PFSK-1 (cell line): ENCODE results near the gene DCUN1D2.

ENCODE experiments used
- FOXP2 ChIP-seq: optimal IDR thresholded peaks from 2 replicates; pipeline ENCODE3; 2011; ENCODE audit warnings: borderline replicate concordance, control low read depth, inconsistent platforms; ENCODE audit not compliant: insufficient read depth; ENCODE audit errors: extremely low read length, extremely low read depth
- POLR2AphosphoS5 ChIP-seq: IDR thresholded peaks from 2 replicates; pipeline ENCODE4 v1.6.1; 2012; ENCODE audit warnings: low read depth, mild to moderate bottlenecking, control low read depth, low read length, moderate library complexity
- REST ChIP-seq, 2 experiments: IDR thresholded peaks; 2 replicates each; pipeline versions ENCODE4 v1.6.1 to v1.8.0; 2011 to 2012; ENCODE audit warnings: low read depth in 2 of 2, low read length in 2 of 2, control low read depth in 1 of 2, inconsistent platforms in 1 of 2, mild to moderate bottlenecking in 1 of 2, moderate library complexity in 1 of 2; ENCODE audit not compliant: insufficient read depth in 1 of 2
- SIN3A ChIP-seq: IDR thresholded peaks from 2 replicates; pipeline ENCODE4 v1.6.1; 2012; ENCODE audit warnings: mild to moderate bottlenecking, low read length, moderate library complexity, borderline replicate concordance; ENCODE audit not compliant: insufficient read depth
- TAF1 ChIP-seq: IDR thresholded peaks from 2 replicates; pipeline ENCODE4 v1.6.1; 2012; ENCODE audit warnings: low read length, control low read depth, borderline replicate concordance; ENCODE audit not compliant: insufficient read depth

Gene DCUN1D2

GRCh38 chr13:113493315-113493951 lies 2.9 kb upstream of the DCUN1D2 start:
- no peak for TF ChIP-seq TAF1
- TF ChIP-seq REST (IDR thresholded peaks at IDR 0.05; ENCODE audit: insufficient read depth in 1 of 2, low read depth in 2 of 2, low read length in 2 of 2), result no peak
- TF ChIP-seq FOXP2, result no peak
- no peak for TF ChIP-seq POLR2AphosphoS5
- TF ChIP-seq SIN3A, result peak; percentile 89; the same call in 1 of the 2 replicates

GRCh38 chr13:113491982-113492381 lies 1.5 kb upstream of the DCUN1D2 start:
- TF ChIP-seq TAF1 (no peak), SIN3A (no peak), REST (IDR thresholded peaks at IDR 0.05; ENCODE audit: insufficient read depth in 1 of 2, low read depth in 2 of 2, low read length in 2 of 2) (no peak), POLR2AphosphoS5 (no peak), FOXP2 (no peak)

GRCh38 chr13:113491418-113491883 lies 940 bp upstream of the DCUN1D2 start:
- TF ChIP-seq FOXP2, result no peak
- TF ChIP-seq POLR2AphosphoS5, result no peak
- no peak for TF ChIP-seq TAF1
- TF ChIP-seq SIN3A, result no peak
- TF ChIP-seq REST (IDR thresholded peaks at IDR 0.05; ENCODE audit: insufficient read depth in 1 of 2, low read depth in 2 of 2, low read length in 2 of 2), result no peak

- TF ChIP-seq POLR2AphosphoS5, result no peak
- TF ChIP-seq REST (IDR thresholded peaks at IDR 0.05; ENCODE audit: insufficient read depth in 1 of 2, low read depth in 2 of 2, low read length in 2 of 2), result no peak
- no peak for TF ChIP-seq TAF1
- TF ChIP-seq SIN3A, result no peak
These were observed 689 bp downstream of the DCUN1D2 start for GRCh38 chr13:113489549-113490495.
